Neutrophil (primary cell): ENCODE data around the gene GFI1B.

Source experiments
- H3K27ac ChIP-seq: fragments of 200-600 bp; sonication (generic); 2 replicates; pipeline ENCODE4 v1.5.1; 2016; ENCODE audit warnings: mild to moderate bottlenecking, moderate library complexity
- H3K27me3 ChIP-seq: fragments of 200-600 bp; sonication (generic); 2 replicates; pipeline ENCODE4 v1.6.0; 2016; ENCODE audit warnings: mild to moderate bottlenecking
- H3K36me3 ChIP-seq: fragments of 200-600 bp; sonication (generic); 2 replicates; pipeline ENCODE4 v1.5.1; 2017
- H3K4me1 ChIP-seq, 2 experiments: fragments of 200-600 bp in 1 of 2; sonication (generic) in 1 of 2; 1 replicate in 1 of 2; 2 replicates in 1 of 2; pipeline versions ENCODE4 v1.5.1 to v1.6.1; 2013 to 2016; ENCODE audit warnings: low read depth in 1 of 2, low read length in 1 of 2, mild to moderate bottlenecking in 1 of 2, moderate library complexity in 1 of 2; ENCODE audit not compliant: control insufficient read depth in 1 of 2, insufficient read depth in 1 of 2
- H3K4me3 ChIP-seq, 2 experiments: fragments of 200-600 bp in 1 of 2; sonication (generic) in 1 of 2; 1 replicate in 1 of 2; 2 replicates in 1 of 2; pipeline ENCODE4 v1.5.1; 2013 to 2016; ENCODE audit warnings: low read depth in 1 of 2, low read length in 1 of 2, mild to moderate bottlenecking in 1 of 2, moderate library complexity in 1 of 2
- H3K9me3 ChIP-seq: fragments of 200-600 bp; sonication (generic); 2 replicates; pipeline ENCODE4 v1.5.1; 2016
- CTCF ChIP-seq: fragments of 200-600 bp; sonication (generic); IDR thresholded peaks from 2 replicates; pipeline ENCODE4 v1.5.1; 2016; ENCODE audit warnings: antibody characterized with exemption

The GFI1B gene

GRCh38 chr9:132970324-132971062, 8.0 kb upstream of the GFI1B start:
- Histone ChIP-seq H3K4me3 (no peak overlapping the region), H3K27ac (no peak overlapping the region), H3K4me1 (peaks cover 0 to 5% of the 10 kb centered on the region in 2 experiments), H3K9me3 (no peaks in the 10 kb centered on the region), H3K27me3 (peaks cover 7% of the 10 kb centered on the region), H3K36me3 (no peaks in the 10 kb centered on the region)
- TF ChIP-seq CTCF, result no peak

GRCh38 chr9:132973166-132973565, 5.3 kb upstream of the GFI1B start:
- Histone ChIP-seq H3K27me3 (peaks cover 34% of the 10 kb centered on the region), H3K36me3 (no peaks in the 10 kb centered on the region), H3K4me3 (no peak overlapping the region), H3K27ac (no peak overlapping the region), H3K9me3 (no peaks in the 10 kb centered on the region), H3K4me1 (peaks cover 0 to 5% of the 10 kb centered on the region in 2 experiments)
- no peak for TF ChIP-seq CTCF

- TF ChIP-seq CTCF, result no peak
- Histone ChIP-seq H3K27me3 (peaks cover 40% of the 10 kb centered on the region), H3K36me3 (no peaks in the 10 kb centered on the region), H3K4me3 (no peak overlapping the region), H3K9me3 (no peaks in the 10 kb centered on the region), H3K4me1 (peaks cover 4 to 10% of the 10 kb centered on the region in 2 experiments), H3K27ac (no peak overlapping the region)
Measured at GRCh38 chr9:132973713-132974112, 4.8 kb upstream of the GFI1B start.

GRCh38 chr9:132975961-132976360, 2.5 kb upstream of the GFI1B start:
- peaks cover 62% of the 10 kb centered on the region for H3K27me3 ChIP-seq
- H3K36me3 ChIP-seq, result no peaks in the 10 kb centered on the region

GRCh38 chr9:132976571-132976970, 1.9 kb upstream of the GFI1B start:
- Histone ChIP-seq H3K27me3 (peaks cover 64% of the 10 kb centered on the region), H3K9me3 (no peaks in the 10 kb centered on the region), H3K4me3 (no peak overlapping the region), H3K4me1 (peaks cover 6 to 16% of the 10 kb centered on the region in 2 experiments), H3K36me3 (no peaks in the 10 kb centered on the region), H3K27ac (no peak overlapping the region)
- no peak for TF ChIP-seq CTCF

More at GRCh38 chr9:132975961-132976360, 2.5 kb upstream of the GFI1B start:
- no peak overlapping the region for H3K4me3 ChIP-seq
- H3K9me3 ChIP-seq, result no peaks in the 10 kb centered on the region
- TF ChIP-seq CTCF, result no peak
- H3K27ac ChIP-seq, result no peak overlapping the region
- H3K4me1 ChIP-seq, result peaks cover 6 to 13% of the 10 kb centered on the region in 2 experiments
